HG02759 (cell line): Measurements from ENCODE around the gene SCAMP4.

Experiments
- ATAC-seq: cut with Tn5 transposase; IDR thresholded peaks from one replicate; pipeline ENCODE4 v1.9.1; 2021; ENCODE audit warnings: mild to moderate bottlenecking, moderate library complexity; ENCODE audit not compliant: unreplicated experiment

SCAMP4 gene

GRCh38 chr19:1912760-1913505, 7.7 kb downstream of the SCAMP4 start:
- ATAC-seq = no peak

GRCh38 chr19:1913781-1914577, 8.8 kb downstream of the SCAMP4 start:
- no peak for ATAC-seq

GRCh38 chr19:1914826-1915341, 9.7 kb downstream of the SCAMP4 start:
- no peak for ATAC-seq

- no peak for ATAC-seq
Measured at GRCh38 chr19:1917146-1917545, 11.9 kb downstream of the SCAMP4 start.

GRCh38 chr19:1917926-1918325, 12.7 kb downstream of the SCAMP4 start:
- ATAC-seq = no peak

GRCh38 chr19:1918975-1919374, 13.8 kb downstream of the SCAMP4 start:
- no peak for ATAC-seq

- ATAC-seq = no peak
Measured at GRCh38 chr19:1920644-1921043, 15.4 kb downstream of the SCAMP4 start.

- no peak for ATAC-seq
Measured at GRCh38 chr19:1921326-1921725, 16.1 kb downstream of the SCAMP4 start.

- ATAC-seq = no peak
Measured at GRCh38 chr19:1921825-1922224, 16.6 kb downstream of the SCAMP4 start.

- ATAC-seq = no peak
Measured at GRCh38 chr19:1922803-1923202, 17.6 kb downstream of the SCAMP4 start.

GRCh38 chr19:1923319-1923718, 18.1 kb downstream of the SCAMP4 start:
- ATAC-seq = no peak

GRCh38 chr19:1924320-1924961, 19.2 kb downstream of the SCAMP4 start:
- no peak for ATAC-seq

- no peak for ATAC-seq
Measured at GRCh38 chr19:1925544-1925943, 20.3 kb downstream of the SCAMP4 start.

- no peak for ATAC-seq
Measured at GRCh38 chr19:1929021-1929742, 24.0 kb downstream of the SCAMP4 start.

- ATAC-seq = no peak
Measured at GRCh38 chr19:1931445-1931844, 26.2 kb downstream of the SCAMP4 start.

- ATAC-seq = no peak
Measured at GRCh38 chr19:1932395-1932794, 27.2 kb downstream of the SCAMP4 start.

GRCh38 chr19:1933244-1933643, 28.0 kb downstream of the SCAMP4 start:
- ATAC-seq = no peak

GRCh38 chr19:1933942-1934341, 28.7 kb downstream of the SCAMP4 start:
- ATAC-seq = no peak

GRCh38 chr19:1935484-1936208, 30.4 kb downstream of the SCAMP4 start:
- no peak for ATAC-seq

- ATAC-seq = no peak
Measured at GRCh38 chr19:1936430-1936829, 31.2 kb downstream of the SCAMP4 start.
